HEK293T (cell line): Measurements from ENCODE around the gene HMX1.

Source experiments
- CTCF ChIA-PET: fragments of 350-600 bp; formaldehyde crosslinking; extraction: SDS; loops from one replicate; lab custom pipeline; 2021; ENCODE audit warnings: antibody characterized with exemption, inconsistent platforms; lab: Yijun Ruan, JAX
- POLR2A ChIA-PET: fragments of 350-600 bp; formaldehyde crosslinking; extraction: SDS; loops from one replicate; lab custom pipeline; 2020; ENCODE audit warnings: antibody characterized with exemption, inconsistent platforms; lab: Yijun Ruan, JAX
- DNase-seq: peaks from one replicate; pipeline ENCODE4 v3.0.0; 2012; ENCODE audit warnings: mixed read lengths; ENCODE audit errors: extremely low spot score
- ARNT ChIP-seq: fragments of 450-650 bp; IDR thresholded peaks from 2 replicates; pipeline ENCODE4 v1.6.1; 2017; ENCODE audit warnings: mild to moderate bottlenecking
- BHLHE40 ChIP-seq: fragments of 450-650 bp; IDR thresholded peaks from 2 replicates; pipeline ENCODE4 v1.6.1; 2016; ENCODE audit warnings: mild to moderate bottlenecking, moderate library complexity, borderline replicate concordance
- CTBP1 ChIP-seq: fragments of 450-650 bp; IDR thresholded peaks from 2 replicates; pipeline ENCODE4 v1.6.1; 2016; ENCODE audit warnings: borderline replicate concordance
- ELF4 ChIP-seq: fragments of 450-650 bp; IDR thresholded peaks from 2 replicates; pipeline ENCODE4 v1.6.1; 2017; ENCODE audit warnings: antibody characterized with exemption
- FOXA1 ChIP-seq: fragments of 450-650 bp; IDR thresholded peaks from 2 replicates; pipeline ENCODE4 v1.6.1; 2016; ENCODE audit warnings: mild to moderate bottlenecking
- FOXK2 ChIP-seq: fragments of 450-650 bp; IDR thresholded peaks from 2 replicates; pipeline ENCODE4 v1.6.1; 2016; ENCODE audit warnings: mild to moderate bottlenecking
- FOXM1 ChIP-seq: fragments of 450-650 bp; IDR thresholded peaks from 2 replicates; pipeline ENCODE4 v1.6.1; 2017; ENCODE audit warnings: mild to moderate bottlenecking, borderline replicate concordance
- HDGF ChIP-seq: fragments of 450-650 bp; IDR thresholded peaks from 2 replicates; pipeline ENCODE4 v1.6.1; 2017; ENCODE audit warnings: antibody characterized with exemption, borderline replicate concordance
- L3MBTL2 ChIP-seq: fragments of 450-650 bp; conservative IDR thresholded peaks from 2 replicates; pipeline ENCODE4 v1.6.1; 2016; ENCODE audit warnings: mild to moderate bottlenecking
- LEF1 ChIP-seq: fragments of 450-650 bp; IDR thresholded peaks from 2 replicates; pipeline ENCODE4 v1.6.1; 2017; ENCODE audit warnings: mild to moderate bottlenecking, borderline replicate concordance
- NFRKB ChIP-seq: fragments of 450-650 bp; IDR thresholded peaks from 2 replicates; pipeline ENCODE4 v1.6.1; 2016; ENCODE audit warnings: mild to moderate bottlenecking, moderate library complexity
- PKNOX1 ChIP-seq: fragments of 450-650 bp; IDR thresholded peaks from 2 replicates; pipeline ENCODE4 v1.6.1; 2016
- SP1 ChIP-seq: fragments of 450-650 bp; IDR thresholded peaks from 2 replicates; pipeline ENCODE4 v1.6.1; 2017
- SUZ12 ChIP-seq: fragments of 450-650 bp; IDR thresholded peaks from 2 replicates; pipeline ENCODE4 v1.6.1; 2016; ENCODE audit warnings: mild to moderate bottlenecking
- TARDBP ChIP-seq: fragments of 450-650 bp; IDR thresholded peaks from 2 replicates; pipeline ENCODE4 v1.6.1; 2016
- ZNF384 ChIP-seq: fragments of 450-650 bp; IDR thresholded peaks from 2 replicates; pipeline ENCODE4 v1.6.1; 2016

Gene HMX1

GRCh38 chr4:8854931-8855330 is 16.7 kb downstream of the HMX1 start:
- ChIA-PET POLR2A (no interaction called here), CTCF (interaction anchor here (1.5 kb wide), 1 partner anchor 166 kb away, joined by 7 read pairs; no protein-coding TSS in a partner anchor)
- no peak for DNase-seq
- TF ChIP-seq ELF4 (no peak), CTBP1 (no peak), TARDBP (no peak), LEF1 (no peak), NFRKB (no peak), SUZ12 (no peak), FOXA1 (no peak), BHLHE40 (no peak), L3MBTL2 (no peak), FOXM1 (no peak), HDGF (no peak), ARNT (no peak), ZNF384 (no peak), FOXK2 (no peak), PKNOX1 (no peak), SP1 (no peak)

GRCh38 chr4:8854016-8854415 is 17.6 kb downstream of the HMX1 start:
- CTCF ChIA-PET = no interaction called here
- no peak for DNase-seq
- TF ChIP-seq TARDBP = no peak
- TF ChIP-seq SP1 = no peak
- TF ChIP-seq L3MBTL2 = no peak
- TF ChIP-seq BHLHE40 = no peak
- TF ChIP-seq HDGF = no peak
- TF ChIP-seq LEF1 = no peak
- TF ChIP-seq CTBP1 = no peak
- TF ChIP-seq NFRKB = no peak
- no peak for TF ChIP-seq SUZ12
- TF ChIP-seq ARNT = no peak
- TF ChIP-seq FOXK2 = no peak
- no peak for TF ChIP-seq FOXM1
- no peak for TF ChIP-seq ELF4
- TF ChIP-seq PKNOX1 = no peak
- no peak for TF ChIP-seq FOXA1
- no peak for TF ChIP-seq ZNF384
- POLR2A ChIA-PET = no interaction called here

- DNase-seq = peak; percentile 34
Observed at GRCh38 chr4:8853249-8853648, 18.4 kb downstream of the HMX1 start.

GRCh38 chr4:8852118-8852704 is 19.4 kb downstream of the HMX1 start:
- TF ChIP-seq SP1 (no peak), LEF1 (no peak), TARDBP (no peak), ELF4 (no peak), BHLHE40 (no peak), ZNF384 (no peak), NFRKB (no peak), L3MBTL2 (no peak), FOXA1 (no peak), FOXK2 (no peak), CTBP1 (no peak)
- DNase-seq = no peak
- CTCF ChIA-PET = interaction anchor here (0.7 kb wide), 1 partner anchor 184 kb away, joined by 4 read pairs; no protein-coding TSS in a partner anchor
- POLR2A ChIA-PET = no interaction called here

More at GRCh38 chr4:8853249-8853648, 18.4 kb downstream of the HMX1 start:
- TF ChIP-seq ZNF384 (no peak), SP1 (no peak), ELF4 (no peak), LEF1 (no peak), BHLHE40 (no peak), FOXA1 (no peak), FOXM1 (no peak), PKNOX1 (no peak), NFRKB (no peak), TARDBP (no peak), CTBP1 (no peak), FOXK2 (no peak), SUZ12 (no peak), L3MBTL2 (no peak), ARNT (no peak), HDGF (no peak)
- ChIA-PET CTCF (no interaction called here), POLR2A (no interaction called here)

- ChIA-PET CTCF (no interaction called here), POLR2A (no interaction called here)
- TF ChIP-seq LEF1 = no peak
- TF ChIP-seq HDGF = no peak
- TF ChIP-seq ARNT = no peak
- no peak for TF ChIP-seq SP1
- TF ChIP-seq PKNOX1 = no peak
- no peak for TF ChIP-seq CTBP1
- DNase-seq = no peak
Observed at GRCh38 chr4:8851321-8852117, 20.1 kb downstream of the HMX1 start.
